GF-D8 (cell line): ENCODE data around the gene PDGFRB.

Experiments used
- DNase-seq: peaks from one replicate; lab custom pipeline; 2025; lab: John Stamatoyannopoulos, UW

The PDGFRB gene

GRCh38 chr5:150181766-150182545, 26.3 kb upstream of the PDGFRB start:
- no peak for DNase-seq

DNA sequence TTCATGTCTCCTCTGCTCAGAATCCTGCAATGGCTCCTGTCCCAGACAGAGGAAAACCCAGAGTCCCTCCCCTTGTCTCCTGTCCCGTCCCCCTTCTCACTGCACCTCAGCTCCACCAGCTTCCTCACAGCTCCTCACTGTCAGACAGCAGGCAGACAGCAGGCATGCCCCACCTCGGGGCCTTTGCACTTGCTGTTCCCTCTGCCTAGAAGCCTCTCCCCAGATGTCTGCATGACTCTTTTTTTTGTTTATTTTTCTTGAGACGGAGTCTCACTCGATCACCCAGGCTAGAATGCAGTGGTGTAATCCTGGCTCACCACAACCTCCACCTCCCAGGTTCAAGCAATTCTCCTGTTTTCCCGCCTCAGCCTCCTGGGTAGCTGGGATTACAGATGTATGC, 25.4 kb upstream of the PDGFRB start:
- no peak for DNase-seq

DNA sequence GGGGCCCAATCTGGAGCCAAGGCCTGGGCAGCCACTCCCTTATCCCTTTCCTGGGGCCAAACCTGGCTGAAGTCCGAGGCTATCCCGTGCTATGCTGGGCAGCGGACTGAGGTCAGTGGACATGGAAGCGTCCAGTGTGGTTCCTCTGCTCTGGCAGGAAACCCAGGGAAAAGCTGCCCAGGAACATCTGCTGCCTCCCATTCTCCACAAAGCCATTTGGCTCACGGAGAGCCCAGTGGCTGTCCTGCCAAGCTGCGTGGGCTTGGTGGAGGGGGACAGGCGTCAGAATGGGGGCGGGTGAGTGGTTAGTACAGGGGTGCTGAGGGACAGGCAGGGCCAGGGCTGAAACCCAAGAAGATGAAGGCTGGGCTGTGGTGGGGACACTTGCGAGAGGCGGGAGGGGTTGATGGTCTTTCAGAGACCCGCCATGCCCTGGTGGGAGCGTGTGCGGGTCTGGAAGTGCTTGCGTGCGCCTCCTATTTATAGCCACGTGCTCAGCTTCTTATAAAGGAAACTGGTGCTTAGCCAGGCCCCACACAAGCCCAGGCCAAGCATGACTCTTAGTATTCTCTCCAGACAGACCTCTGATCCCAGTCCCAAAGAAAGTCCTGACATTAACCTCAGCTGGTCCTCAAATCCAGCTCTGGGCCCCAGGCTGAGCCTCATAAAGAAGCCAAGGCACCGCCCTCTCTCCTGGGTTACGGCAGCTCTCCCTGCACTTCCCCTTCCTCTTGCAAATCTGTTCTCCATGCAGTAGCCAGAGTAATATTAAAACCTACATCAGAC, 24.8 kb upstream of the PDGFRB start:
- DNase-seq: no peak

- no peak for DNase-seq
Observed at GRCh38 chr5:150179019-150179620, 23.5 kb upstream of the PDGFRB start.

DNA sequence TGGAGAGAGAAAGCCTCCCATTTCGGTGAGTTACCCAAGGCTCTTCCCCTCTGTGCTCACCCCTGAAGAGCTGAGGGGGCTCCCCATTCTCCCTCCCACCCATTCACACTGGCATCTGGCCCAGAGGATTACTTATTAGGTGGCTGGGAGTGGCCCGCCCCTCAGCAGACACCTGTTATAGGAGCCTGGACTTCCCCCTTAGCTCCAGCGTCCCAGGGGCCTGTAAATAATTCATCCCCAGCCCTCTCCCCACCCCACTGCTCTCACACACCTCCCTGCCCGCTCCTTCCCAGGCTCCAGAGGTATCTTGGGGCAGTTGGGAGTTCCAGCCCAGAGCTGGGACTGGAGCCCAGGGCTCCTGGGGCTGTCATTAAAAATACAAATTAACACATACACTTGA, 22.6 kb upstream of the PDGFRB start:
- no peak for DNase-seq

- DNase-seq: no peak
Observed at GRCh38 chr5:150177721-150178120, 22.1 kb upstream of the PDGFRB start.

GRCh38 chr5:150176745-150177477, 21.3 kb upstream of the PDGFRB start:
- no peak for DNase-seq

DNA sequence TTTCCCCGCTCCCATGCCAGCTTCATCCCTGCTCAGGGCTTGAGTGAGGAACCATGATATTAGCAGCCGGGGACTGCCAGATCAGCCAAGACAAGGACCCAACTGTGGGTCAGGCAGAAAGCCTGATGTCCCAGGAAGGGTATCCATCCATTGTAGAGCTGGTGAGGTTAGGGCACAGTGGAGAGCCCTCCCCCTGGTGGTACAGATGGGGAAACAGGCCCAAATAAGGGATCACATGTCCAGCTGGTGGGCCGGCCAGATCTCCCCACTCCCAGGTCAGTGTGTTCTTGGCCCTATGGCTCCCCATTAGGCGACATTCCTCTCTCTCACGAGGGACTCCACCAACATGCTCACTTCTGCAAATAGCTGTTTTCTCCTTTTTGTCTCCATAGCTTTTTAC, 19.9 kb upstream of the PDGFRB start:
- DNase-seq: no peak

DNA sequence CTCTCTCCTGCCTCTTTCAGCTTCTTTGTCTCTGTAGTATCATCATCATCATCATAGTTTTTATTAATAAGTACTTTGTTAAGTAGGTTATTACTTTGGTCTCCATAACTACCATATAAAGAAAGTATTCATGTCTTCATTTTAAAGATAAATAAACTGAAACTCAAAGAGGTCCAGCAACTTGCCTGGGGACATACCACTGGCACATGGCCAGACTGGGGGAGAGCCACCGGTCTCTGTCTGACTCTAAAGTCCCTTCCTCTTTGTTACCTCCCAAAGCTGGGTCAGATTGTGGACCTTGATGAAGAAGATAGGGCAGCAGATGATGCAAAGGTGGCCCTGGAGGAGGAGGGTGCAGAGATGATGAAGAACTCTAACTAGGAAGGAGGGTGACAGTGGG, 19.4 kb upstream of the PDGFRB start:
- no peak for DNase-seq

DNA sequence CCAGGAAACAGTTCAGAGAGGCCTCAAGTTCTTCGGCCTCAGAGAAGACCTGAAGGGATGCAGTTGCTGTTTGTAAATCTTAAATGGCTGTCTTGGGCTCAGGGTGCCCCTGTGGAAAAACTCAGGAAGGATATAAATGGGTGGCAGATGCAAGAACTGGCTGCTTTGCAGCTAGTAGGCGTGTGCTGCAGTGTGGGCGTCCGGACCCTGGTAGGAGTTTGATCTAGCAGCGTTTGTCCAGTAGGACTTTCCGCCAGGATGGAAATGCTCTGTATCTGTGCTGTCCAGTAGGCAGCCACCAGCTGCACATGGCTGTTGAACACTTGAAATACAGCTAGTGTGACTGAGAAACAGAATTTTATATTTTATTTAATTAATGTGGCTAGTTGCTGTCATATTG, 18.6 kb upstream of the PDGFRB start:
- no peak for DNase-seq

GRCh38 chr5:150173161-150173560, 17.5 kb upstream of the PDGFRB start:
- no peak for DNase-seq

DNA sequence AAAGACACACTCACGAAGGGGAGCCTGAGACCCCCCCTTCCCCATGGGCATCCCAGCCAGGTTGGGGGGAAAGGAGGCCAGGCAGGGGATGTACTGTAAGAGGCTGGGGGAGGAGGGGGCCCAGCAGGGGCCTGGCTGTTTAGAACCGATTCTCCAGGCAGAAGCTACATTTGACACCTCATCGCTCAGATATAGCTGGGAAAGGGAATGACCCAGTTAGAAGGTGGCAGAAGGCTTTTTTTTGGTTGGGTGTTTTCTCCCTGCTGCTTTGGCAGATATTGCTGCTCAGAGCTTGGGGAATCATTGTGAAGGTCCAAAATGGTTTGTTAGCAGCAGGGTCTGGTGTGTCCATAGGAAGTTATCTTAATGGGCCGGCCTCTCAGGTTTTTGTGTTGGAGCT, 16.9 kb upstream of the PDGFRB start:
- DNase-seq: no peak

GRCh38 chr5:150172145-150172544, 16.5 kb upstream of the PDGFRB start:
- no peak for DNase-seq

DNA sequence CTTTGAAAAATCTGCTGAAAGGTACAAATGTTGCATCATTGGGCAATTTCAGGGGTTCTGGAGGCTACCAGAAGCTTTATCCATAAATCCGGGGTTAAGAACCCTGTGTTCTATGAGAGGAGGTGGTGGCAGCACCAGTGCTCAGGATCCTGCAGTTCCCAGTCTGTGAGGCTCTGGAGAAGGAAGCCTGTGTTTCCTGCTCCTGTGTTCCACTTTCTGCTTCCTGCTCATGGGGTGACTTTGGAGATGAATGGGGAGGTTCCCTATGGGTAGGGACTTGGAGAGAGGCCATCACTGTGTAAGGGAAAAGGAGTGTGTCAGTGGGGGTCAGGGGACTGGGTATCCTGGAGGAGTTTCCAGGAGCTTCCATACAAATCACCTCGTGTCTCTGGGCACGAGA, 13.2 kb upstream of the PDGFRB start:
- DNase-seq: no peak

GRCh38 chr5:150167908-150168307, 12.3 kb upstream of the PDGFRB start:
- no peak for DNase-seq

GRCh38 chr5:150167512-150167850, 11.8 kb upstream of the PDGFRB start:
- no peak for DNase-seq

GRCh38 chr5:150166650-150167511, 11.2 kb upstream of the PDGFRB start, which contains the start of gene CDX1:
Gene CDX1, plus strand, starts transcription at chr5:150166778. Its CDS starts 99 bp downstream, at chr5:150166877.
- DNase-seq: no peak

- DNase-seq: no peak
Observed at GRCh38 chr5:150166037-150166649, 10.5 kb upstream of the PDGFRB start.

DNA sequence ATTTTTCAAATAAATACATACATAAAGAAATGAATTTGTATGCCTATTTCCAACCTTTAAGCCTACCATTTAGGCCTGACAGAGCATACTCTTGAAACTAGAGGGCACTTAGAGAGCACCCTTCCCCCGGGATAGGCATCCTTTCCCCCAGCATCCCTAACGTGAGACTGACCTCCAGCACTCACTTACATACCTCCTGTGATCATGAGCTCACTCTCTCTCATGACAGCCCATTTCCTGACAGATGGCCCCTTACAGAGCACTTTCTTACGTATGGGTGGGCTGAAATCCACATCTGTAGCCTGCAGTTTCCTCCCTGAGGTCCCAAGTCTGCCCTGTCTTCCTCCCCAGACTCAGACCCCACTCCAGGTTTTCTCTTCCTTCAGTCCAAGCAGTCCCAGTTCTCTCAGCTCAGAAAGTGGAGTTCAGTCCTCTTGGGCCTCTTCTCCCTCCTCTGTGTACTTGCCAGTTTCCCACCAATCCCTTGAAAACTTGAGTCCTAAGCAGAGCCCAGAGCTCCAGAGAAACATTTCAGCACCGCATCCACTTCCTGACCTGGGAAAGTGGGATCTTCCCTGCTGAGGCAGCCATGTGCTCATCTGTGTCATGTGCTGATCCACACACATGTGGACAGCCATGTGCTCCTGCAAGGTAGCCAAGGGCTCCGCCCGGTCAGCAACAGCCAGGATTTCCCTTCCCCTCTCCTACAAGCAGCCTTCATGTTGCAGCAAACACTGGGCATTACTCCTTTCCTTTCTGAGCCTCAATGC, 8.8 kb upstream of the PDGFRB start:
- DNase-seq: no peak

GRCh38 chr5:150163547-150164059, 8.0 kb upstream of the PDGFRB start:
- no peak for DNase-seq
